ENCODE measurements around the gene STIMATE.

- TF ChIP-seq POLR2A (IDR thresholded peaks at IDR 0.05; ENCODE audit: low read depth, low read length) (no peak), RAD21 (IDR thresholded peaks at IDR 0.05; ENCODE audit: low read length) (no peak), MAZ (IDR thresholded peaks at IDR 0.05; ENCODE audit: borderline replicate concordance, low read depth, low read length) (no peak), RCOR1 (IDR thresholded peaks at IDR 0.05; ENCODE audit: insufficient replicate concordance, low read length) (no peak), MAFK (IDR thresholded peaks at IDR 0.05; ENCODE audit: low read depth, low read length) (no peak), CEBPB (IDR thresholded peaks at IDR 0.05; ENCODE audit: low read depth, low read length) (no peak), MXI1 (IDR thresholded peaks at IDR 0.05; ENCODE audit: borderline replicate concordance, low read depth, low read length) (no peak), RFX5 (IDR thresholded peaks at IDR 0.05; ENCODE audit: low read depth, low read length) (no peak), NFE2L2 (IDR thresholded peaks at IDR 0.05; ENCODE audit: low read depth, low read length) (no peak), USF2 (IDR thresholded peaks at IDR 0.05; ENCODE audit: low read depth, low read length) (no peak), SMC3 (IDR thresholded peaks at IDR 0.05; ENCODE audit: low read depth, low read length) (no peak)
- TF ChIP-seq, protein P1, sequence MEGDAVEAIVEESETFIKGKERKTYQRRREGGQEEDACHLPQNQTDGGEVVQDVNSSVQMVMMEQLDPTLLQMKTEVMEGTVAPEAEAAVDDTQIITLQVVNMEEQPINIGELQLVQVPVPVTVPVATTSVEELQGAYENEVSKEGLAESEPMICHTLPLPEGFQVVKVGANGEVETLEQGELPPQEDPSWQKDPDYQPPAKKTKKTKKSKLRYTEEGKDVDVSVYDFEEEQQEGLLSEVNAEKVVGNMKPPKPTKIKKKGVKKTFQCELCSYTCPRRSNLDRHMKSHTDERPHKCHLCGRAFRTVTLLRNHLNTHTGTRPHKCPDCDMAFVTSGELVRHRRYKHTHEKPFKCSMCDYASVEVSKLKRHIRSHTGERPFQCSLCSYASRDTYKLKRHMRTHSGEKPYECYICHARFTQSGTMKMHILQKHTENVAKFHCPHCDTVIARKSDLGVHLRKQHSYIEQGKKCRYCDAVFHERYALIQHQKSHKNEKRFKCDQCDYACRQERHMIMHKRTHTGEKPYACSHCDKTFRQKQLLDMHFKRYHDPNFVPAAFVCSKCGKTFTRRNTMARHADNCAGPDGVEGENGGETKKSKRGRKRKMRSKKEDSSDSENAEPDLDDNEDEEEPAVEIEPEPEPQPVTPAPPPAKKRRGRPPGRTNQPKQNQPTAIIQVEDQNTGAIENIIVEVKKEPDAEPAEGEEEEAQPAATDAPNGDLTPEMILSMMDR (conservative IDR thresholded peaks at IDR 0.05; ENCODE audit: low read depth, low read length): no peak
Observed at GRCh38 chr3:52809149-52809548, 88.2 kb downstream of the STIMATE start.

Data from IMR-90 (cell line).